Esophagus squamous epithelium (tissue), 5 donors: ENCODE results near the gene HSD17B4. TPM values are rescaled to one million over a fixed set of nuclear protein-coding genes. Genes with fewer than 3 reads are reported as not detected.
"Not testable (repeated sequence)": the region's sequence is repeated elsewhere in the genome, so short reads cannot be mapped to it uniquely, and the experiment has no call there.

Experiments used
- DNase-seq: peaks from one replicate; lab custom pipeline; 2025; lab: John Stamatoyannopoulos, UW
- H3K27ac ChIP-seq, 4 donors: fragments of 200-600 bp; sonication (generic); one replicate each; pipeline ENCODE4 v1.5.1; 2016 to 2019; ENCODE audit warnings: mild to moderate bottlenecking in 1 of 4
- H3K27me3 ChIP-seq, 4 donors: fragments of 200-600 bp; sonication (generic); 1 replicate in 3 of 4; 2 replicates in 1 of 4; pipeline versions ENCODE4 v1.5.1 to v1.6.0; 2017 to 2021; ENCODE audit warnings: antibody characterized with exemption in 1 of 4
- H3K36me3 ChIP-seq, 3 donors: fragments of 200-600 bp; sonication (generic); one replicate each; pipeline ENCODE4 v1.5.1; 2016 to 2019
- H3K4me1 ChIP-seq, 3 donors: fragments of 200-600 bp; sonication (generic); one replicate each; pipeline ENCODE4 v1.5.1; 2017 to 2019
- H3K4me3 ChIP-seq, 4 donors: fragments of 200-600 bp; sonication (generic); 1 replicate in 3 of 4; 2 replicates in 1 of 4; pipeline ENCODE4 v1.5.1; 2016 to 2019; ENCODE audit warnings: mild to moderate bottlenecking in 2 of 4, moderate library complexity in 1 of 4
- H3K9me3 ChIP-seq, 3 donors: fragments of 200-600 bp; sonication (generic); one replicate each; pipeline ENCODE4 v1.5.1; 2016 to 2019
- POLR2A ChIP-seq, 4 donors: fragments of 450-650 bp; IDR thresholded peaks; one replicate each; pipeline ENCODE4 v1.6.1; 2017; ENCODE audit warnings: antibody characterized with exemption in 4 of 4, mild to moderate bottlenecking in 4 of 4, moderate library complexity in 3 of 4
- WGBS, 2 donors: methylation state at CpG; one replicate each; pipeline ENCODE4 v1.1.5; 2018; 5-methylcytosine and 5-hydroxymethylcytosine counted together
- intact Hi-C: fragments of 100-400 bp; cut with DNase I; formaldehyde crosslinking; loops from one replicate; pipeline ENCODE4 v1.15.0; 2022
- total RNA-seq, 4 donors: library from RNA; depleted of rRNA; stranded (reverse); fragments of >200 nt; gene quantifications; one replicate each; pipeline ENCODE4 v1.1.0, GENCODE V29; 2016
- TF ChIP-seq, protein P1 (sequence below), 6 experiments: fragments of 450-650 bp in 4 of 6; fragments of 200-600 bp in 2 of 6; sonication (generic) in 2 of 6; IDR thresholded peaks; one replicate each; pipeline ENCODE4 v1.5.1; 2016 to 2019; ENCODE audit warnings: antibody characterized with exemption in 6 of 6, mild to moderate bottlenecking in 4 of 6, moderate library complexity in 4 of 6
- donor health status: DM: yes; HTN: yes; CAD: no.

HSD17B4 gene
- total RNA-seq, 4 donors from 2014 or later: 108 to 216 (median 141) TPM

DNA sequence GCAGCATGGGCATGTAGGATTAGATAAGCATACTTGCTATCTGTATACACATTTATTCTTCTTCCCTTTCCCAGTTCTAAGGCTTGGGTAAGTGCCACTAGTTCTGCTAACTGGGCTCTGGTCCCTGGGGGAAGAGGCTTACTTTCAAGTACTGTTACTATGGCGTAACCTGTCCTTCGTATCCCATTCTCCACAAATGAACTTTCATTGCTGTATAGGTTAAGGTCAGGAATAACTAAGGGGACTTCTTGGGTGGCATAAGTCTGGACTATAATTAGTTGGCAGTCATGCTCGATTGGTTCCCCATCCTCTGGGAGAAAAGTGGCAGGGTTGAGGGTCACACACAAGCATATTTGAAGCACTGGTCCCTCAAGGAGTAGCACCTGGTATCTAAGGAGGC is 23.7 kb upstream of the HSD17B4 start:
- WGBS, 2 donors: 77 to 83% methylated on average over 2 to 3 of the region's 3 CpGs
- H3K27me3 ChIP-seq, H3K4me3 ChIP-seq, H3K36me3 ChIP-seq, H3K27ac ChIP-seq, intact Hi-C loops, DNase-seq, H3K9me3 ChIP-seq: not testable (repeated sequence)
- H3K4me1 ChIP-seq: peaks cover 4 to 31% (median 11%) of the 10 kb centered on the region in 3 donors

DNA sequence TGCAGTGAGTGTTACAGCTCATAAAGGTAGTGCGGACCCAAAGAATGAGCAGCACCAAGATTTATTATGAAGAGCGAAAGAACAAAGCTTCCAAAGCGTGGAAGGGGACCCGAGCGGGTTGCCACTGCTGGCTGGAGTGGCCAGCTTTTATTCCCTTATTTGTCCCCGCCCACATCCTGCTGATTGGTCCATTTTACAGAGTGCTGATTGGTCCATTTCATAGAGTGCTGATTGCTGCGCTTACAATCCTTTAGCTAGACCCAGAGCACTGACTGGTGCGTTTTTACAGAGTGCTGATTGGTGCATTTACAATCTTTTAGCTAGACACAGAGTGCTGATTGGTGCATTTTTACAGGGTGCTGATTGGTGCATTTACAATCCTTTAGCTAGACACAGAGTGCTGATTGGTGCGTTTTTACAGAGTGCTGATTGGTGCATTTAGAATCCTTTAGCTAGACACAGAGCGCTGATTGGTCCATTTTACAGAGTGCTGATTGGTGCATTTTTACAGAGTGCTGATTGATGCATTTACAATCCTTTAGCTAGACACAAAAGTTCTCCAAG is 19.5 kb upstream of the HSD17B4 start:
- H3K36me3 ChIP-seq, H3K4me1 ChIP-seq, H3K27ac ChIP-seq, H3K9me3 ChIP-seq, H3K27me3 ChIP-seq, DNase-seq, intact Hi-C loops, H3K4me3 ChIP-seq: not testable (repeated sequence)
- 90 to 92% methylated on average over 10 of the region's 10 CpGs for WGBS, 2 donors

DNA sequence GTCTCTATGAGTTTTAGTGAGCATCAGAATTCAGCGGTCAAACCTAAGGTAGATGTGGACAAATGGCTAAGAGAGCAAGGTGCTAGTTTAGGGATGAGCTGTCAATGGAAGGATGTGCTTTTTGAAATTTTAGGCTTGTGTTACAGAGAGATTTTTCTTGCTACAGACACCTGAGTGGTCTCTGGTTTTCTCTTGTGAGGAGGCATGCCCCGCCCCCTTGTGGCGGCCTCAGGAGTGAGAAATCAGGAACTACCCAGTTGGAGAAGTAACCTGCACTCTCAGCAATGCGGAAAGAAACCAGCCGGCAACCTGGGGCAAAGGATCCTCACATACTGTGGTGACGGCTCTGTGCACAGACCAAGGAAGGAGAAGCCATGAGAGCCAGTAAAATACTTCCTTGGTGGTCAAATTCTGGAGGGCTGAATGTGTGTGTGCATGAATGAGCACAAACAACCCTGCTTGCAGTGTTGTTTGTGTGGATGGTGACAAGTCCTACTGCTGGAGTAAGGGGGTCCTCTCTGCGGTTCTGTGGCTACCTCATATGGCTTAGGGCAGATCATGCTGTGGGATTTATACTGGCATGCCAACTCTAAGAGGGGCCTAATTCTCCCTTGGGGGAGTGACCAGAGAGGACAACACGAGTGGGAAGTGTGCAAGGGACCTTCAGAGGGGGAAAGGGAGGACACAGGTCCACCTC is 16.7 kb upstream of the HSD17B4 start:
- TF ChIP-seq, protein P1, sequence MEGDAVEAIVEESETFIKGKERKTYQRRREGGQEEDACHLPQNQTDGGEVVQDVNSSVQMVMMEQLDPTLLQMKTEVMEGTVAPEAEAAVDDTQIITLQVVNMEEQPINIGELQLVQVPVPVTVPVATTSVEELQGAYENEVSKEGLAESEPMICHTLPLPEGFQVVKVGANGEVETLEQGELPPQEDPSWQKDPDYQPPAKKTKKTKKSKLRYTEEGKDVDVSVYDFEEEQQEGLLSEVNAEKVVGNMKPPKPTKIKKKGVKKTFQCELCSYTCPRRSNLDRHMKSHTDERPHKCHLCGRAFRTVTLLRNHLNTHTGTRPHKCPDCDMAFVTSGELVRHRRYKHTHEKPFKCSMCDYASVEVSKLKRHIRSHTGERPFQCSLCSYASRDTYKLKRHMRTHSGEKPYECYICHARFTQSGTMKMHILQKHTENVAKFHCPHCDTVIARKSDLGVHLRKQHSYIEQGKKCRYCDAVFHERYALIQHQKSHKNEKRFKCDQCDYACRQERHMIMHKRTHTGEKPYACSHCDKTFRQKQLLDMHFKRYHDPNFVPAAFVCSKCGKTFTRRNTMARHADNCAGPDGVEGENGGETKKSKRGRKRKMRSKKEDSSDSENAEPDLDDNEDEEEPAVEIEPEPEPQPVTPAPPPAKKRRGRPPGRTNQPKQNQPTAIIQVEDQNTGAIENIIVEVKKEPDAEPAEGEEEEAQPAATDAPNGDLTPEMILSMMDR (IDR thresholded peaks at IDR 0.05): peak in 5 of 6 experiments; percentile 38 to 59 (median 42)
- no peak for TF ChIP-seq POLR2A (IDR thresholded peaks at IDR 0.05)
- H3K4me1 ChIP-seq: peaks cover 0 to 11% (median 0%) of the 10 kb centered on the region in 3 donors
- peaks cover 0 to 4% (median 0%) of the 10 kb centered on the region in 4 donors for H3K27me3 ChIP-seq
- no peak overlapping the region for H3K27ac ChIP-seq
- DNase-seq: peak; percentile 15
- intact Hi-C loops: no loop called here
- no peaks in the 10 kb centered on the region for H3K36me3 ChIP-seq
- H3K9me3 ChIP-seq: peaks cover 0 to 7% (median 0%) of the 10 kb centered on the region in 3 donors
- H3K4me3 ChIP-seq: no peak overlapping the region
- WGBS, 2 donors: 47 to 54% methylated on average over 4 of the region's 8 CpGs

DNA sequence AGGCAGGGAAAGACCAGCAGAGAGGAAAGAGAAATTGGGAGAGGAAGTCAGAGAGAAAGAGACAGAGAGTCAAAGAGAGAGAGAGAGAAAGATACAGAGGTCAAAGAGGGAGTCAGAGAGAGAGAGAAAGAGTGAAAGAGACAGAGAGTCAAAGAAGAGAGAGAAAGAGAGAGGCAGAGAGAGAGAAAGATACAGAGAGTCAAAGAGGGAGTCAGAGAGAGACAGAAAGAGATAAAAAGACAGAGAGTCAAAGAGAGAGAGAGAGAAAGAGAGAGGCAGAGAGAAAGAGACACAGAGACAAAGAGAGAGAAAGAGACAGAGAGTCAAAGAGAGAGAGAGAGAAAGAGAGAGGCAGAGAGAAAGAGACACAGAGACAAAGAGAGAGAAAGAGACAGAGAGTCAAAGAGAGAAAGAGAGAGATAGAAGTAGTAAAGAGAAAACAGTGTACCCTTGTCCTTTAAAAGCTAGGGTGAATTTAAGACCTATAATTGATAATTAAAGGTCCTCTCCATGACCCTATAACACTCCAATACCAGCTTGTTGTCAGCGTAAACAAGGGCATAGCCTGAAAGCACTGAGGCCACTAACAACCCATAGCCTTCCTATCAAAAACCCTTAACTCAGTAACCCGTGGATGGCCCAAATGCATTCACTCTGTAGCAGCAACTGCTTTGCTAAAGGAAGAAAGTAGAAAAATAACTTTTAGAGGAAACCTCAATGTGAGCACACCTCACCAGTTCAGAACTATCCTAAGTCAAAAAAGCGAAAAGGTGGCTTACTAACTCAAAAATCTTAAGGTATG is 14.3 kb upstream of the HSD17B4 start:
- H3K27ac ChIP-seq, intact Hi-C loops, H3K9me3 ChIP-seq, H3K36me3 ChIP-seq, H3K27me3 ChIP-seq, DNase-seq, H3K4me3 ChIP-seq: not testable (repeated sequence)
- 67 to 85% methylated on average over 3 of the region's 3 CpGs for WGBS, 2 donors
- H3K4me1 ChIP-seq: peaks cover 0 to 11% (median 0%) of the 10 kb centered on the region in 3 donors

DNA sequence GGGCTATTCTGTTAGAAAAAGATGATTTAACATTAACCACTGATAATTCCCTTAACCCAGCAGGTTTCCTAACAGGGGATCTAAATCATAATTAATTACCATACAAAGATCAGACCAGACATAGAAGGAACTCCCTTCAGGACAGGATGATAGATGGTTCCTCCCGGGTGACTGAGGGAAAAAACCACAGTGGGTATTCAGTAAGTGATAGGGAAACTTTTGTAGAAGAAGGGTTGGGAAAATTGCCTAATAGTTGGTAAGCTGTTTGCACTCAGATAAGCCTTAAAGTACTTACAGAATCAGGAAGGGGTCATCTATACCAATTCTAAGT is 13.7 kb upstream of the HSD17B4 start:
- H3K9me3 ChIP-seq, H3K4me3 ChIP-seq, H3K27ac ChIP-seq, intact Hi-C loops, H3K27me3 ChIP-seq, DNase-seq, H3K36me3 ChIP-seq: not testable (repeated sequence)
- peaks cover 0 to 11% (median 0%) of the 10 kb centered on the region in 3 donors for H3K4me1 ChIP-seq
- 6 to 19% methylated on average over 1 of the region's 1 CpG for WGBS, 2 donors

DNA sequence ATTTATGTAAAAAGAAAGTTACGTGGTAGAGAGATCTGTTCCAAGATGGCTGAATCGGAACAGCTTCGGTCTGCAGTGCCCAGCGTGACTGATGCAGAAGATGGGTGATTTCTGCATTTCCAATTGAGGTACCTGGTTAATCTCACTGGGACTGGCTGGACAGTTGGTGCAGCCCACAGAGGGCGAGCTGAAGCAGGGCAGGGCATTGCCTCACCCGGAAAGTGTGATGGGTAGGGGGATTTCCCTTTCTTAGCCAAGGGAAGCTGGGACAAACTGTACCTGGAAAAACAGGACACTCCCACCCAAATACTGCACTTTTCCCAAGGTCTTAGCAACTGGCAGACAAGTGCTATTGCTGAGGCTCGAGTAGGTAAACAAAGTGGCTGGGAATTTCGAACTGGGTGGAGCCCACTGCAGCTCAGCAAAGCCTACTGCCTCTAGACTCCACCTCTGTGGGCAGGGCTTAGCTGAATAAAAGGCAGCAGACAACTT is 13.1 kb upstream of the HSD17B4 start:
- peak overlapping the region in 2 of 4 donors; percentile 25 to 28 for H3K4me3 ChIP-seq

DNA sequence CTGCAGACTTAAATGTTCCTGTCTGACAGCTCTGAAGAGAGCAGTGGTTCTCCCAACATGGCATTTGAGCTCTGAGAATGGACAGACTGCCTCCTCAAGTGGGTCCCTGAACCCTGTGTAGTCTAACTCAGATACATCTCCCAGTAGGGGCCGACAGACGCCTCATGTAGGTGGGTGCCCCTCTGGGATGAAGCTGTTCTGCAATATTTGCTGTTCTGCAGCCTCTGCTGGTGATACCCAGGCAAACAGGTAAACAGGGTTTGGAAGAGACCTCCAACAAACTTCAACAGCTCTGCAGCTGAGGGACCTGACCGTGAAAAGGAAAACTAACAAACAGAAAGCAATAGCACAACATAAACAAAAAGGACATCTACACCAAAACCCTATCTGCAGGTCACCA is 12.7 kb upstream of the HSD17B4 start:
- H3K27ac ChIP-seq: not testable (repeated sequence)
- peaks cover 0 to 11% (median 0%) of the 10 kb centered on the region in 3 donors for H3K4me1 ChIP-seq

More for the DNA sequence above, 13.1 kb upstream of the HSD17B4 start:
- H3K4me1 ChIP-seq: peaks cover 0 to 11% (median 0%) of the 10 kb centered on the region in 3 donors
- H3K27me3 ChIP-seq: peaks cover 0 to 4% (median 0%) of the 10 kb centered on the region in 4 donors
- H3K36me3 ChIP-seq: no peaks in the 10 kb centered on the region
- 58 to 59% methylated on average over 7 to 8 of the region's 8 CpGs for WGBS, 2 donors
- intact Hi-C loops: no loop called here
- no peaks in the 10 kb centered on the region for H3K9me3 ChIP-seq
- no peak overlapping the region for H3K27ac ChIP-seq
- no peak for TF ChIP-seq POLR2A (IDR thresholded peaks at IDR 0.05)
- TF ChIP-seq, protein P1 (IDR thresholded peaks at IDR 0.05): no peak
- DNase-seq: no peak

DNA sequence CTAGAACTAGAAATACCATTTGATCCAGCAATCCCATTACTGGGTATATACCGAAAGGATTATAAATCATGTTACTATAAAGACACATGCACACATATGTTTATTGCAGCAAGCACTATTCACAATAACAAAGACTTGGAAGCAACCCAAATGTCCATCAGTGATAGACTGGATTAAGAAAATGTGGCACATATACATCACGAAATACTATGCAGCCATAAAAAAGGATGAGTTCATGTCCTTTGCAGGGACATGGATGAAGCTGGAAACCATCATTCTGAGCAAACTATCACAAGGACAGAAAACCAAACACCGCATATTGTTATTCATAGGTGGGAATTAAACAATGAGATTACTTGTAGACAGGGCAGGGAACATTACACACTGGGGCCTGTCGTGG is 7.7 kb upstream of the HSD17B4 start:
- 84 to 98% methylated on average over 3 of the region's 4 CpGs for WGBS, 2 donors
- DNase-seq, H3K27ac ChIP-seq, H3K4me3 ChIP-seq, intact Hi-C loops, H3K36me3 ChIP-seq, H3K27me3 ChIP-seq, H3K9me3 ChIP-seq, H3K4me1 ChIP-seq: not testable (repeated sequence)

More for the DNA sequence above, 12.7 kb upstream of the HSD17B4 start:
- H3K36me3 ChIP-seq, H3K4me3 ChIP-seq, DNase-seq, H3K27me3 ChIP-seq, intact Hi-C loops, H3K9me3 ChIP-seq: not testable (repeated sequence)
- 53 to 92% methylated on average over 2 to 3 of the region's 3 CpGs for WGBS, 2 donors
